H1 (cell line): Measurements from ENCODE around the gene ANO9. TPM values are rescaled to one million over a fixed set of nuclear protein-coding genes. Genes with fewer than 3 reads are reported as not detected.

Experiments
- CTCF ChIA-PET: fragments of 300-600 bp; sonication (Branson Sonifier 250); formaldehyde crosslinking; loops from one replicate; lab custom pipeline; 2021; ENCODE audit not compliant: partially characterized antibody; lab: Charles Lee
- POLR2A ChIA-PET: fragments of 300-600 bp; sonication (Branson Sonifier 250); formaldehyde crosslinking; loops from one replicate; lab custom pipeline; 2021; ENCODE audit warnings: inconsistent platforms; ENCODE audit not compliant: partially characterized antibody; lab: Charles Lee
- DNase-seq, 2 experiments: peaks; one replicate each; pipeline versions ENCODE4 v3.0.0 to v3.0.0-alpha.2; 2010 to 2022; ENCODE audit warnings: low spot score in 2 of 2, low read depth in 1 of 2, mixed read lengths in 1 of 2
- FAIRE-seq: peaks from 2 replicates; lab custom pipeline; 2011; peaks lifted over from hg19 to GRCh38; lab: Jason Lieb, UNC
- H2AFZ ChIP-seq: 2 replicates; pipeline ENCODE4 v1.8.1; 2012; ENCODE audit warnings: low read length, inconsistent platforms
- H2AK5ac ChIP-seq: 2 replicates; pipeline ENCODE4 v1.6.1; 2013; ENCODE audit warnings: low read depth, low read length
- H2BK120ac ChIP-seq: replicated peaks from 2 replicates; pipeline ENCODE3; 2013; ENCODE audit warnings: low read depth, low read length, inconsistent platforms
- H2BK12ac ChIP-seq: 2 replicates; pipeline ENCODE4 v1.6.1; 2013; ENCODE audit warnings: low read depth, low read length
- H2BK15ac ChIP-seq: 2 replicates; pipeline ENCODE4 v1.6.1; 2013; ENCODE audit warnings: low read length
- H2BK20ac ChIP-seq: 2 replicates; pipeline ENCODE4 v1.6.1; 2013; ENCODE audit warnings: low read length
- H2BK5ac ChIP-seq: 2 replicates; pipeline ENCODE4 v1.6.1; 2013; ENCODE audit warnings: low read depth, low read length
- H3K14ac ChIP-seq: 2 replicates; pipeline ENCODE4 v1.6.1; 2013; ENCODE audit warnings: inconsistent platforms; ENCODE audit not compliant: insufficient read length
- H3K18ac ChIP-seq: 2 replicates; pipeline ENCODE4 v1.6.1; 2013; ENCODE audit warnings: low read length; ENCODE audit errors: extremely low read depth
- H3K23ac ChIP-seq: 2 replicates; pipeline ENCODE4 v1.6.1; 2013; ENCODE audit warnings: inconsistent platforms; ENCODE audit not compliant: insufficient read length
- H3K23me2 ChIP-seq: 2 replicates; pipeline ENCODE4 v1.6.1; 2013; ENCODE audit warnings: low read depth, low read length
- H3K27ac ChIP-seq: 2 replicates; pipeline ENCODE4 v1.6.1; 2011; ENCODE audit warnings: low read depth, low read length, inconsistent platforms
- H3K27me3 ChIP-seq, 4 experiments: replicated peaks in 1 of 4; 1 replicate in 1 of 4; 2 replicates in 3 of 4; pipeline versions ENCODE4 v1.6.1 to v1.8.1; 2011 to 2013; ENCODE audit warnings: low read length in 3 of 4, mild to moderate bottlenecking in 3 of 4, inconsistent platforms in 2 of 4, mixed read lengths in 2 of 4, moderate library complexity in 1 of 4; ENCODE audit not compliant: control insufficient read depth in 3 of 4, insufficient read depth in 3 of 4; ENCODE audit errors: extremely low read depth in 1 of 4
- H3K36me3 ChIP-seq, 4 experiments: 2 replicates each; pipeline versions ENCODE4 v1.6.1 to v1.8.1; 2011 to 2013; ENCODE audit warnings: mild to moderate bottlenecking in 4 of 4, low read length in 3 of 4, moderate library complexity in 2 of 4, control low read depth in 1 of 4, inconsistent platforms in 1 of 4; ENCODE audit not compliant: insufficient read depth in 4 of 4, control insufficient read depth in 2 of 4
- H3K4ac ChIP-seq: replicated peaks from 2 replicates; pipeline ENCODE3; 2013; ENCODE audit warnings: low read length, low read depth, mixed read lengths, inconsistent platforms; ENCODE audit not compliant: insufficient read length
- H3K4me1 ChIP-seq, 4 experiments: replicated peaks in 1 of 4; 1 replicate in 1 of 4; 2 replicates in 3 of 4; pipeline versions ENCODE4 v1.6.1 to v1.8.1; 2011 to 2013; ENCODE audit warnings: low read length in 3 of 4, inconsistent platforms in 2 of 4, mixed read lengths in 1 of 4; ENCODE audit not compliant: insufficient read depth in 4 of 4, control insufficient read depth in 3 of 4
- H3K4me2 ChIP-seq, 2 experiments: 2 replicates each; pipeline versions ENCODE4 v1.6.1 to v1.8.1; 2011 to 2013; ENCODE audit warnings: low read depth in 2 of 2, low read length in 2 of 2, control low read depth in 1 of 2, inconsistent platforms in 1 of 2, mild to moderate bottlenecking in 1 of 2; ENCODE audit not compliant: insufficient read depth in 1 of 2
- H3K4me3 ChIP-seq, 4 experiments: fragments of 200-600, 300-600 bp in 1 of 4; sonication (generic), shearing (Covaris generic), sonication (Bioruptor Twin) in 1 of 4; 2 replicates each; pipeline versions ENCODE4 v1.5.1 to v1.8.1; 2011 to 2016; ENCODE audit warnings: low read length in 4 of 4, low read depth in 3 of 4, control low read depth in 2 of 4, inconsistent platforms in 2 of 4, mild to moderate bottlenecking in 2 of 4, mixed read lengths in 1 of 4, moderate library complexity in 1 of 4; ENCODE audit not compliant: insufficient read depth in 2 of 4; ENCODE audit errors: extremely low read depth in 1 of 4
- H3K56ac ChIP-seq: replicated peaks from 2 replicates; pipeline ENCODE3; 2013; ENCODE audit warnings: low read depth, mild to moderate bottlenecking, mixed read lengths, low read length, inconsistent platforms; ENCODE audit not compliant: insufficient read length
- H3K79me1 ChIP-seq: 2 replicates; pipeline ENCODE4 v1.6.1; 2013; ENCODE audit warnings: low read depth, low read length, control low read depth
- H3K79me2 ChIP-seq, 2 experiments: 2 replicates each; pipeline versions ENCODE4 v1.6.1 to v1.8.1; 2012 to 2013; ENCODE audit warnings: low read length in 2 of 2, mild to moderate bottlenecking in 2 of 2, inconsistent platforms in 1 of 2; ENCODE audit not compliant: insufficient read depth in 2 of 2, control insufficient read depth in 1 of 2
- H3K9ac ChIP-seq, 4 experiments: replicated peaks in 1 of 4; 1 replicate in 1 of 4; 2 replicates in 3 of 4; pipeline versions ENCODE4 v1.6.1 to v1.8.1; 2011 to 2013; ENCODE audit warnings: low read depth in 3 of 4, low read length in 3 of 4, control low read depth in 2 of 4, mild to moderate bottlenecking in 2 of 4, moderate library complexity in 2 of 4, inconsistent platforms in 1 of 4; ENCODE audit errors: extremely low read depth in 1 of 4
- H3K9me3 ChIP-seq, 2 experiments: 2 replicates each; pipeline versions ENCODE4 v1.6.1 to v1.8.1; 2012 to 2013; ENCODE audit warnings: mild to moderate bottlenecking in 2 of 2, moderate library complexity in 2 of 2, control low read depth in 1 of 2, inconsistent platforms in 1 of 2, low read depth in 1 of 2, low read length in 1 of 2, mixed read lengths in 1 of 2; ENCODE audit not compliant: insufficient read depth in 2 of 2
- H4K20me1 ChIP-seq, 2 experiments: replicated peaks in 1 of 2; 2 replicates each; pipeline versions ENCODE3 to v1.8.1; 2011 to 2013; ENCODE audit warnings: inconsistent platforms in 2 of 2, low read length in 2 of 2, mild to moderate bottlenecking in 1 of 2; ENCODE audit not compliant: insufficient read depth in 2 of 2, control insufficient read depth in 1 of 2
- H4K5ac ChIP-seq: 2 replicates; pipeline ENCODE4 v1.6.1; 2013; ENCODE audit warnings: low read length, low read depth, mixed read lengths, inconsistent platforms; ENCODE audit not compliant: insufficient read length
- H4K8ac ChIP-seq: 2 replicates; pipeline ENCODE4 v1.8.0; 2013; ENCODE audit warnings: mild to moderate bottlenecking, moderate library complexity, low read length, inconsistent platforms; ENCODE audit not compliant: insufficient read depth; ENCODE audit errors: extremely low read depth
- H4K91ac ChIP-seq: replicated peaks from 2 replicates; pipeline ENCODE3; 2013; ENCODE audit warnings: low read length, mixed read lengths, inconsistent platforms; ENCODE audit not compliant: insufficient read length
- BCL11A ChIP-seq, 2 experiments: IDR thresholded peaks; one replicate each; pipeline ENCODE4 v1.6.1; 2011; ENCODE audit warnings: low read depth in 2 of 2, low read length in 2 of 2, mild to moderate bottlenecking in 2 of 2
- CBX8 ChIP-seq: fragments of 300-800, 300-1000 bp; sonication (generic); IDR thresholded peaks from 2 replicates; pipeline ENCODE4 v1.7.1; 2016; ENCODE audit warnings: low read depth, low read length, borderline replicate concordance
- CHD2 ChIP-seq: IDR thresholded peaks from 2 replicates; pipeline ENCODE4 v1.6.1; 2012; ENCODE audit warnings: low read length, improper control_type of control experiment
- POLR2AphosphoS5 ChIP-seq: IDR thresholded peaks from 2 replicates; pipeline ENCODE4 v1.6.1; 2011; ENCODE audit warnings: low read depth, low read length
- WGBS, 2 experiments: shearing (Covaris generic) in 1 of 2; methylation state at CpG; one replicate each; pipeline versions ENCODE4 v1.1.6 to v1.1.7; 2013 to 2015; ENCODE audit warnings: low lambda C conversion rate in 2 of 2, mixed read lengths in 2 of 2, inconsistent platforms in 1 of 2, low coverage in 1 of 2, missing lambda C conversion rate in 1 of 2; ENCODE audit not compliant: insufficient replicate concordance in 2 of 2, insufficient coverage in 1 of 2, insufficient read length in 1 of 2; ENCODE audit errors: extremely low coverage in 1 of 2, missing lambda C conversion rate in 1 of 2; 5-methylcytosine and 5-hydroxymethylcytosine counted together
- polyA plus RNA-seq, 7 experiments: library from polyadenylated mRNA; depleted of rRNA in 3 of 7; stranded (reverse) in 5 of 7; unstranded in 2 of 7; fragments of >200 nt in 5 of 7; fragments of 200-250 nt in 2 of 7; gene quantifications; 1 replicate in 5 of 7; 2 replicates in 1 of 7; 4 replicates in 1 of 7; pipeline versions ENCODE4 v1.2.1 to v1.2.3, GENCODE V29; 2011 to 2013; ENCODE audit warnings: missing spikeins in 2 of 7, mixed read lengths in 2 of 7
- total RNA-seq: library from RNA; stranded (reverse); fragmentation: NEBNext Ultra II Directional; extraction: Animal tissue kit (Norgen Biotek cat#: 25700); gene quantifications from 2 replicates; pipeline ENCODE4 v1.2.1, GENCODE V29; 2021

Gene ANO9
- total and polyA plus RNA-seq, 2 of the 8 experiments (the other 6 are each of a cell fraction or from before 2014, with no cell fraction given) = 20.0 to 20.7 TPM

DNA sequence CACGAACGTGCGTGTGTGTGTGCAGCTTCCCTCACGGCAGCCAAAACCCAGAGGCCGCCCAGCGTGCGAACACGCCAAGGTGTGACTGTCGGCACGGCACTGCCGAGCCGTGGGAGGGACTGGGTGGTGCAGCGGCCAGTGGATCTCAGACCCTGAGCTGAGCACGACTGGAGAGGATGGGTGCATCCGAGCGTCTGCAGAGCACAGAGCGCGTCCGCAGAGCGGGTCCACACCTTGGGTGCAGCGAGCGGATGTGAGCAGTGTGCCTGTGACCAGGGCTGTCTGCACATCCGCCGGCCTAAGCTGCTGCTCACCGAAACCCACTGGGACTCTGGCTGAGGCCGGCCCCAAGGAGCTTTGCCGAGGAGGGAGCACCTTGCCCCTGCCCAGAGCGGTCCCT, 31.0 kb upstream of the ANO9 start:
- Histone ChIP-seq H2BK15ac (no peak overlapping the region), H2BK20ac (no peak overlapping the region), H2BK120ac (no peak overlapping the region), H3K4me3 (no peak overlapping the region), H3K4me2 (no peak overlapping the region), H4K91ac (peak overlapping the region; percentile 42), H4K8ac (no peak overlapping the region), H3K79me2 (peaks cover 7 to 42% of the 10 kb centered on the region in 2 experiments), H3K9ac (no peak overlapping the region), H2BK12ac (no peak overlapping the region), H3K14ac (no peak overlapping the region), H3K27ac (no peak overlapping the region), H2AFZ (no peak overlapping the region), H3K23ac (no peak overlapping the region), H3K4ac (no peak overlapping the region), H2BK5ac (peak overlapping the region; percentile 35; the same call in 1 of the 2 replicates), H3K79me1 (peaks cover 16% of the 10 kb centered on the region), H3K23me2 (no peaks in the 10 kb centered on the region), H3K4me1 (peaks cover 0 to 10% (median 6%) of the 10 kb centered on the region in 4 experiments; a peak in 6 of 7 replicates), H3K56ac (no peak overlapping the region), H4K5ac (no peak overlapping the region), H3K18ac (no peak overlapping the region; the same call in 1 of the 2 replicates), H4K20me1 (peaks cover 0 to 9% of the 10 kb centered on the region in 2 experiments), H2AK5ac (no peak overlapping the region), H3K9me3 (no peaks in the 10 kb centered on the region), H3K27me3 (no peaks in the 10 kb centered on the region), H3K36me3 (peaks cover 0 to 7% (median 2%) of the 10 kb centered on the region in 4 experiments; a peak in 2 of 8 replicates)
- DNase-seq = peak in 1 of 2 experiments; percentile 45
- POLR2A ChIA-PET = interaction anchor here (0.5 to 2.0 kb wide), 7 partner anchors 18 to 74 kb away, joined by 3 to 6 read pairs (median 5); partner anchors contain the start of gene RNH1
- TF ChIP-seq CBX8 (no peak), BCL11A (IDR thresholded peaks at IDR 0.05; ENCODE audit: low read depth in 2 of 2, low read length in 2 of 2) (no peak), POLR2AphosphoS5 (no peak), CHD2 (no peak)
- CTCF ChIA-PET = interaction anchor here (0.6 to 4.0 kb wide), 16 partner anchors 9 to 109 kb away, joined by 3 to 32 read pairs (median 5); partner anchors contain the start of gene PTDSS2
- 96% methylated on average over 28 of the region's 28 CpGs; no CpG with 5 or more reads in 1 of the 2 experiments for WGBS, 2 experiments
- no peak for FAIRE-seq
